HTR-8/SVneo (cell line): Measurements from ENCODE around the gene HOTAIR.

Experiments
- DNase-seq: peaks from one replicate; pipeline ENCODE4 v3.0.0; 2011; ENCODE audit warnings: low spot score, mixed read lengths; ENCODE audit not compliant: insufficient read length
- FAIRE-seq: peaks from 2 replicates; lab custom pipeline; 2011; peaks lifted over from hg19 to GRCh38; lab: Jason Lieb, UNC

The HOTAIR gene

GRCh38 chr12:53965281-53966084 lies 9.3 kb downstream of the HOTAIR start:
- DNase-seq (no peak), FAIRE-seq (no peak)

GRCh38 chr12:53964315-53964713 lies 10.4 kb downstream of the HOTAIR start:
- DNase-seq (no peak), FAIRE-seq (no peak)

GRCh38 chr12:53963434-53964314 lies 11.1 kb downstream of the HOTAIR start:
- DNase-seq, result no peak
- no peak for FAIRE-seq

DNA sequence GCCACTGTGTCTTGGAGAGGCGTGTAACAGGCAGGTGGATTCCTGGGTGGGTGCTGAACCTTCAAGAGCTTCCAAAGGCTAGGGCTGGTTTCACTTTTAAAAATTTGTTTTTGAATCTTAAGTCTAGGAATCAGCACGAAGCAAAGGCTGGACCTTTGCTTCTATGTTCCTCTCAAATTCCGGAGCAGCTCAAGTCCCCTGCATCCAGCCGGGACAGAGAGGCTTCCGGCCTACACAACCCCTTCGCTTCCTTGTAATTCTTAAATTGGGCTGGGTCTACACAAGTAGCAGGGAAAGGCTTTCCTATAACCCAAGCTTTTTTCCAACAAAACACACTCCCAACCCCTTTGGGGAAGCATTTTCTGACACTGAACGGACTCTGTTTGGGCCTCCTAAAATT lies 11.7 kb downstream of the HOTAIR start:
- FAIRE-seq, result no peak

DNA sequence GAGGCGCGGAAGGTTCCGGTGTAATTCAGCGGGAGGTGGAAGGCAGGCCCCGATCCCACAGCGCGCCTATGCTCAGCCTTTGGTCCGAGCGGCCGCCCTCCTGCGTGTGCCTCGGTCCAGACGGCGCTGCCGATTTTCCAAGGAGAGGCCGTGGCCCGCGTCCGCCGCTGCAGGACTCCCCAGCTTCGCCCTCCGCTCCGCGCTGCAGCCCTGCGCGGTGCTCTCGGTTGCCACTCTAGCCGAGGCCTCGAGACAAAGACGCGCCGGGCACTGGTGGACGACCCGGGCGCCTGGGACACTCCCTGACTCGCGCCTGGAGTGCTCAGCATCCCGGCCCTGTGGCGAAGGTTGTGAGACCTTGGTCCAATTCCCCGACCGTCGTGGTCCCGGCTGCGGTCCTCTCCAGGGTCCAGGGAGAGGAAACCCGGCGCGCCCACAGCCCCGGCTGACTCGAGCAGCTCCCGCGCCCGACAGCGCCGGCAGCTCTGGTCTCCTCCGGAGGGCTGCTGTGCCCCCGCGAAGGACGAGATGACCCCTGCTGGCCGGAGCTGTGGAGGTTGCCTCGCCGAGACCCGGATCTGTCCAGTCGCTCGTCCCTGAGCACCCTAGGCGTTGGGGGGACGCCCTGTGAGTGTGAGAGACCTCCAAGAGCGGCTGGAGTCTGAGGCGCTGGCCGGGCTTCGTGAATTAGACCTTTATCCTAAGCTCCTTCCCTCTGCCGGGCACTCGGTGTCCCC lies 13.6 kb downstream of the HOTAIR start:
- FAIRE-seq (no peak), DNase-seq (no peak)

More for the DNA sequence above, 11.7 kb downstream of the HOTAIR start:
- DNase-seq, result no peak

- no peak for FAIRE-seq
- no peak for DNase-seq
Measured at GRCh38 chr12:53960187-53961024, 14.3 kb downstream of the HOTAIR start.

DNA sequence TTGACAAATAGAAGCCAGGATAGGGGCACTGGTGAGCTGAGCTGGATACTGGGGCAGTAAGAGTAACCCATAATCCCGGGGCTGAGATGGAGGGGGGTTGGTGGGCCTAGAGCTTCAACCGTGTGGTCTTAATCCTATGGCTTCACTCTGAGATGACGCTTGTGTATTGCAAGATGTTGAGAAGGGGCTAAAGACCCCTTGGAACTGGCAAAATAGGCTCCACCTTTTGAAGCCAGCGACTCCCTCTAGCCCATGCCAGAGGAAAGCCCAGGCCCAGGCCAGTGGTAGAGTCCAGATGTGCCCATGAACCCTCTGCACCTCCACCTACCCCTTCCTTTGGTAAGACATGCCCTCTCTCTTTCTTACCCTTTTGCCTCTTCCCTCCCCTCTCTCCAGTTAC lies 15.4 kb downstream of the HOTAIR start:
- DNase-seq, result no peak

GRCh38 chr12:53958128-53958527 lies 16.6 kb downstream of the HOTAIR start:
- DNase-seq, result no peak
- FAIRE-seq, result no peak

More for the DNA sequence above, 15.4 kb downstream of the HOTAIR start:
- no peak for FAIRE-seq

GRCh38 chr12:53956914-53957536 lies 17.7 kb downstream of the HOTAIR start:
- FAIRE-seq (no peak), DNase-seq (no peak)

GRCh38 chr12:53956251-53956887 lies 18.4 kb downstream of the HOTAIR start:
- DNase-seq, result no peak
- no peak for FAIRE-seq

DNA sequence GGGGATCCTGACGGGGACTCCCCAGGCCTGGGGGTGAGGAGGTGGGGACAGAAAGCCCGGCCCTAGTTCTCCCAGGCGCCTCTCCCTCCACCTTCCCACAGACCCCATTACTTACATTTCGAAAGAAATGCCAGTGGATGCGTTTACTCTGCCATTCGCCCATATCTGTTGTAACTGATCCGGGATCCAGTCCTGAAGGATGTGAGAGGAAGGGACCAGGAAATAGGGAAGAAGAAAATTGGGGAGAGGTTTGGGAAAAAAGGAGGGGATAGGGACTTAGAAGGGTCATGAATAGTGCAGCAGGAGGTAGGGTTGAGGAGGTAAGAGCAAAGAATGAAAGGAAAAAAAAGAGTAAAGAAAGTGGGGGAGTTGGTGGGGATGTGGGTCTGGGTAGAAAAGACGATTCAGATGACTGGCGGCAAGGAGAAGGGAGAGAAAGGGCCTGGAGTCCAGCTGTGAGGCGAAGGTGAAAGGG lies 18.9 kb downstream of the HOTAIR start:
- DNase-seq (no peak), FAIRE-seq (no peak)

DNA sequence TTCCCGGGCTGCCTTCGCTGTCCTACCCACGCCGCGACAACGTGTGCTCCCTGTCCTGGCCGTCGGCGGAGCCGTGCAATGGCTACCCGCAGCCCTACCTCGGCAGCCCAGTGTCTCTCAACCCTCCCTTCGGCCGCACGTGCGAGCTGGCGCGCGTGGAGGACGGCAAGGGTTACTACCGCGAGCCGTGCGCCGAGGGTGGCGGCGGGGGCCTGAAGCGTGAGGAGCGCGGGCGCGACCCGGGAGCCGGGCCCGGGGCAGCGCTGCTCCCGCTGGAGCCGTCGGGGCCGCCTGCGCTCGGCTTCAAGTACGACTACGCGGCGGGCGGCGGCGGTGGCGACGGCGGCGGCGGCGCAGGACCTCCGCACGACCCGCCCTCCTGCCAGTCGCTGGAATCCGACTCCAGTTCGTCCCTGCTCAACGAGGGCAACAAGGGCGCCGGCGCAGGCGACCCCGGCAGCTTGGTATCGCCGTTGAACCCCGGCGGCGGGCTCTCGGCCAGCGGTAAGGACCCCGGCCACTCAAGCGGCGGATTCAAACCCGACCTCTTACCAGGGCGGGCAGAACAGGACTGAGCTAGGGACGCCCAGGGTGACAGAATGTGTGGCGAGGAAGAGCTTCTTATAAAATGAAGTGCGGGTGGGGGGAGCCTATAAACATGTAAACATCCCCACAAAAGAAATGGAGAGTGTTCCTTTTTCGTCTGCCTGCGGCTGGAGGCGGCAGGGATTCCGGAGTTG lies 19.5 kb downstream of the HOTAIR start:
- DNase-seq, result no peak
- FAIRE-seq, result no peak

DNA sequence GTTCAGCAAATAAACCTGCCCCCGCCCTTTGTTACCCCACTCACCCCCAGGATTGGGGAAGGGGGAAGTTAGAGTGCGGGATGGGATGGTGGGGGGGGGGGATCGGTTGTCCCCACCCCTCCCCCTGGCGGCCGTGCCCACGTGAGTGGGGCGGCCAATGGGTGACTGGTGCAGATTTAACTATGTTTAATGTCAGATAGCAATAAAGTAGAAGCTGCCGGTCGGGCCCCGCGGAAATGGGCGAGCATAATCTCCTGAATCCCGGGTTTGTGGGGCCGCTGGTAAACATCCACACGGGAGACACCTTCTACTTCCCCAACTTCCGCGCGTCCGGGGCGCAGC lies 20.1 kb downstream of the HOTAIR start, which contains the start of gene HOXC12:
Gene HOXC12 (plus strand): TSS at position 210 of the 342 bp plus-strand sequence. CDS start 27 bp downstream, at position 237.
- no peak for DNase-seq
- FAIRE-seq, result no peak

- FAIRE-seq, result no peak
Measured at GRCh38 chr12:53953831-53954693, 20.7 kb downstream of the HOTAIR start.

GRCh38 chr12:53952871-53953734 lies 21.7 kb downstream of the HOTAIR start:
- FAIRE-seq (no peak), DNase-seq (peak; percentile 45)

More at GRCh38 chr12:53953831-53954693, 20.7 kb downstream of the HOTAIR start:
- DNase-seq, result no peak

- DNase-seq (no peak), FAIRE-seq (no peak)
Measured at GRCh38 chr12:53952335-53952694, 22.4 kb downstream of the HOTAIR start.
